ENCODE data around the gene C3orf18.

Gene C3orf18

DNA sequence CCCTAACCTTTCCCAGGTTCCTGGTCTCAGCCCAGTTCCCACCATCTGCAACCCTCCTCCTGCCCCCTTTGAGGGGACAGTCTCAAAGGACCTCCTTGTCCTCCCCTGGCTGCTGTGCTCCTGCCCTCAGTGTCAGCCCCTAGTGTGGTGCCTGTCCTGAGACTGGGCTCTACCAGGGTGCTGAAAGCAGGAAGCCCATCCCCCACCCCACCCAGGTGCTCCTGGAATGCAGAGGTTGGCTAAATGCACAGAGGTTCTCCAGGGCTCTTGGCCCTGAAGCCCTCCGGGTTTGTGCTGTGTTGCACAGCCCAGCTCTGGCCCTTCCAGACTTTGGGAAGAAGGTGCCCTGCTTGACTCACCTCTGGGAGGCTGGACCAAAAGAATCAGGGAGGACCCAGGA, 21.8 kb downstream of the C3orf18 start:
- Histone ChIP-seq H3K27ac (ENCODE audit: low read depth, low read length) (no peak overlapping the region), H3K36me3 (ENCODE audit: insufficient read depth, low read length) (no peaks in the 10 kb centered on the region), H3K27me3 (ENCODE audit: insufficient read depth, low read length) (no peaks in the 10 kb centered on the region), H3K4me3 (ENCODE audit: low read length) (no peak overlapping the region), H3K4me1 (ENCODE audit: insufficient read depth, low read length) (0 out of 2 replicates have a peak, but pooled peaks cover 6% of the 10 kb centered on the region), H3K9ac (ENCODE audit: low read depth, low read length) (no peak overlapping the region), H3K9me3 (ENCODE audit: insufficient read depth, low read depth, low read length) (no peaks in the 10 kb centered on the region)
- 74% methylated on average over 1 of the region's 1 CpG for WGBS

DNA sequence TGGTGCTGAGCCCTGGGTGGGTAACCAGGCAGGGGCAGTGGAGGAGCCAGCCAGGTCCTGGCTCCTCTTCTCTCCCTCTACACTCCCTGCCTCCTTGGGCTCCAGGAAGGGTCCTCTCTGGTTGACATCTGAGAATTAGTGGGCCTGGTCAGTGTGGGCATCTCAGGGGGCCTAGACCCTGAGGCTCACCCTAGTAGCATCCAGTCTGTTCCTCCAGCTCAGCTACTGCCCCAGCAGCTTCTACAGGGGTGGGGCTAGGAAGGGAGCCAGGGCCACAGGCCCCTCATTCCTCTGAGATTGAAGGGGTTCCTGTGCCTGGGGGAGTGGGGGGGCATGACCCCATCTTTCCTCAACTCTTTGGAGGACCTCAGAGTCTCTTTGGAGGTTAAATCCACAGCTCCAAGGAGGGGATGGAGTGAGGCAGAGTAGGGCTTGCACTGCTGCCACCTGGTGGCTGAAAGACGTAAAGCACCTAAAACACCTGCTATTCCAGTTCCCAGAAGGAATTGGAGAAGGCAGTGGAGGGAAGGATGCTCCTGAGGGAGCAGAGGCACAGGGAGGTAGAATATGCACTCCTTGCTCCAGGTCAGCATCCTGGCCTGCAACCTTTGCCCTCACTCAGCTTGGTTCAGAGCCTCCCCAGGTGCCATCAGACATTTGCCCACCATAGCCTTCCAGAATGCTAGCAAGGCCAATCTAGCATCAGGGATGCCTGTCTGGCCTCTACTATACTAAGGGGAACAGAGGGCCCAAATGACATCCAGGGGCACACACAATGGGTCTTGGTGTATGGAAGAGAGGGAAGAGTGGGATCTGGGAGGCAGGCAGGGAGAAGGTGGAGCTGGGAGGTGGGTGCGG, 25.1 kb downstream of the C3orf18 start:
- no peaks in the 10 kb centered on the region for H3K27me3 ChIP-seq (ENCODE audit: insufficient read depth, low read length)
- WGBS = 47% methylated on average over 2 of the region's 2 CpGs
- no peak overlapping the region for H3K4me3 ChIP-seq (ENCODE audit: low read length)
- no peaks in the 10 kb centered on the region for H3K36me3 ChIP-seq (ENCODE audit: insufficient read depth, low read length)
- H3K27ac ChIP-seq (ENCODE audit: low read depth, low read length) = no peak overlapping the region
- no peak overlapping the region for H3K9ac ChIP-seq (ENCODE audit: low read depth, low read length)
- H3K4me1 ChIP-seq (ENCODE audit: insufficient read depth, low read length) = peaks cover 19% of the 10 kb centered on the region
- no peaks in the 10 kb centered on the region for H3K9me3 ChIP-seq (ENCODE audit: insufficient read depth, low read depth, low read length)

DNA sequence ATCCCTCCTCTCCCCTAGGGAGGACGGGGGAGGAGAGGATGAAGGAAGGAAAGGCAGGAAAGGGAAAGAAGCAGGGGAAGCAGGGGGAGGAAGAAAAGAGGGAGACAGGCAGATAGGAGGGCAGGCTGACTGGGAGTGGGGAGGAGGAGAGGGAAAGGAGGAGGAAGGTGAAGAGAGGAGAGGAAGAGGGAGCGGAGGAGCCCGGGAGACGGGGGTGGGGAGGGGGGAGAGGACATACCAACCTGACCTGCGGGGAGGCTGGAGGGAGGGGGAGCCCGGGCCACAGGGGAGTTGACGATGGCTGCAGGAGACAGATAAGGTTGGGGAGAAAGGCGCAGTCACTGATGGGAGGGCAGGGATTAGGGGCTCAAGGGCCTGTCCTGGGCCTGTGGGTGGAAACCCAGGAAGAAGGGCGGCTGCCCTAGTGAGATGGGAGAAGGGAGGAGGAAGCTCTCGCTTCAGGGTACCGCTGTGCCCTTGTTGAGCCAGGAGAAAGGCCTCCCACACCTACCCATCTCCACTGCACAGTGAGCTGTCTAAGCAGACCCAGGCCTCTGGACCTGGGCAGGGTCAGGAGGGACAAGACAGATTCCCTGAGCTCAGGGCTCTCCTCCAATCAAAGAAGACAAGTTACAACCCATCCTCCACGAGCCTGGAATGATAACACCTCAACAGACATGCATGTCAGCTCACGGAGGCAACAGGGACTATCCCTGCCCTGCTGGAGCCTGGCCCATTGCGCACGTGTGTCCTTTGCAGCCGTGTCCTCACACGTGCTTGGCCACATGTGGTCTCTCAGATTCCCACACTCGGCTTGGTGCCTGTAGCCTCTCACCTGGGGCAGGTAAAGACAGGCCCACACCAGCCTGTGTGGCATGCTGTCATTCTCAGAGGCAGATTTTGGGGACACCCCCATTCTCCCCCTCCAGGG, 27.9 kb downstream of the C3orf18 start:
- Histone ChIP-seq H3K27ac (ENCODE audit: low read depth, low read length) (0 out of 2 replicates have a peak overlapping the region, but pooled peaks have one; percentile 24), H3K27me3 (ENCODE audit: insufficient read depth, low read length) (no peaks in the 10 kb centered on the region)
- WGBS = 48% methylated on average over 17 of the region's 18 CpGs

DNA sequence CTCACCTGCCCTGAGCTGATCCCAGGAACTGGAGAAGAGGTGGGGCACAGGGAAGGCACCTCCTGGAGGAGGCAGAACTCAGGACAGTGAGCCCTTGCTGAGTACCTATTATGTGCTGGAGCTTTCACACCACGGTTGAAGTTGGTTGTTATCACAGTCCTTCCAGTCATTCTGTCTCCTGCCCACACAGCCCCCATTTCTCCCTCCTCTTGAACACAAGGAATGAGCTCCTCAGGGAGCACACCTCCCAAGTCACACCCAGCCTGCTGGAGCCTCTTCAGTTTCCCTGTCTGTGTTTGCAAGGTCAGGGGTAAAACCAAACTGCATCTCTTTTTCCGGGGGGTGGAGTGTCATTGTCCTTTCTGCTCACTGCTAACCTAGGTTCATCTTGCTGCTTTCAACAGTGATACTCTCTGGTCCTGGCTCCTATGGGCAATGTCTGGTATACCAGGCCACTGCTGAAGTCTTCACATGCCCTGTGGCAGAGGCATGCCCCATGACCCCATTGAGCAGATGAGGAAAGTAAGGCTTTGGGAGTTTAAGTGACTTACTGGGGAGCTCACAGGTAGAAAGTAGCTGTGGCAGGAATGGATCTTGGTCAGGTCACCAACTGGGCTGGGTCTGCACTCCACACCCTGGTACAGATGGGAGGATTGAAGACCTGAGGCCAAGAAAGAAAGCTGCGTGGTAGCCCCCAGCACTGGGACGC, 30.0 kb downstream of the C3orf18 start:
- no peak overlapping the region for H3K27ac ChIP-seq (ENCODE audit: low read depth, low read length)
- 81% methylated on average over 4 of the region's 4 CpGs for WGBS
- peaks cover 22% of the 10 kb centered on the region for H3K4me1 ChIP-seq (ENCODE audit: insufficient read depth, low read length)
- no peak overlapping the region for H3K9ac ChIP-seq (ENCODE audit: low read depth, low read length)
- H3K27me3 ChIP-seq (ENCODE audit: insufficient read depth, low read length) = no peaks in the 10 kb centered on the region
- no peaks in the 10 kb centered on the region for H3K36me3 ChIP-seq (ENCODE audit: insufficient read depth, low read length)
- no peaks in the 10 kb centered on the region for H3K9me3 ChIP-seq (ENCODE audit: insufficient read depth, low read depth, low read length)
- no peak overlapping the region for H3K4me3 ChIP-seq (ENCODE audit: low read length)

More for the DNA sequence above, 27.9 kb downstream of the C3orf18 start:
- peak overlapping the region; percentile 11; the same call in 1 of the 2 replicates for H3K9ac ChIP-seq (ENCODE audit: low read depth, low read length)
- no peaks in the 10 kb centered on the region for H3K36me3 ChIP-seq (ENCODE audit: insufficient read depth, low read length)
- H3K4me1 ChIP-seq (ENCODE audit: insufficient read depth, low read length) = peaks cover 13% of the 10 kb centered on the region
- H3K4me3 ChIP-seq (ENCODE audit: low read length) = no peak overlapping the region
- no peaks in the 10 kb centered on the region for H3K9me3 ChIP-seq (ENCODE audit: insufficient read depth, low read depth, low read length)

DNA sequence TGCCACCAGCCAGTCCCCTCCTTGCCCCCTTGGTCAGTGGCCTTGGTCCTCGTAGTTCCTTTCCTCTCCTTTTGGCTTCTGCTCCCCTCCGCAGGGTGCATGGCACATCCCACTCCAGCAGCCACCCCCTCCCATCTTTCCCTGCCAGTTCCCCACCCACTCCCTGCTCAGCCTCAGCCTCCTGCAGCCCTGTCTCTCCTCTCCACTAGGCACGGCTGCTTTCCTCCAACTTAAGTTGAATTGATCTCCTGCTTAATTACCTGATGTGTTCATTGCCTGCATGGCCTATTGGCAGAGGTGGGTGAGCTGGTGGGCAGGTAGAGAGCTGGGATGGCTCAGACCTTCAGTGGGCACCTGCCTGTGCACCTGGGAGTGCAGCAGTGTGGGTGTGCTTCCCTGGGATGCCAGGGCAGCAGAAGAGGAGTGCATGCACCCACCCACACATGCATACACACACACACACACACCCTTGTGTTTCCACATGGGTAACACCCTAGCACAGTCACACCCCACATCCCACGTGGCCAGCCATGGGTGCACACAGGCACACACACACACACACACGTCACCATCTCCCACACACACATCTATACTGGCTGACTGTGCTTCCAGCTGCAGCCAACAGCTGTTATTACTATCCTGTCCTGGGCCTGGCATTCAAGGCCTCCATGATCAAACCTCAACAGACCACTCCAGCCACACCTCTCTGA, 30.9 kb downstream of the C3orf18 start:
- no peak overlapping the region for H3K27ac ChIP-seq (ENCODE audit: low read depth, low read length)
- no peak overlapping the region for H3K9ac ChIP-seq (ENCODE audit: low read depth, low read length)
- H3K27me3 ChIP-seq (ENCODE audit: insufficient read depth, low read length) = peaks cover 3% of the 10 kb centered on the region; the same call in 1 of the 2 replicates
- no peaks in the 10 kb centered on the region for H3K36me3 ChIP-seq (ENCODE audit: insufficient read depth, low read length)
- peaks cover 22% of the 10 kb centered on the region for H3K4me1 ChIP-seq (ENCODE audit: insufficient read depth, low read length)
- WGBS = 82% methylated on average over 5 of the region's 5 CpGs
- H3K9me3 ChIP-seq (ENCODE audit: insufficient read depth, low read depth, low read length) = no peaks in the 10 kb centered on the region
- no peak overlapping the region for H3K4me3 ChIP-seq (ENCODE audit: low read length)

DNA sequence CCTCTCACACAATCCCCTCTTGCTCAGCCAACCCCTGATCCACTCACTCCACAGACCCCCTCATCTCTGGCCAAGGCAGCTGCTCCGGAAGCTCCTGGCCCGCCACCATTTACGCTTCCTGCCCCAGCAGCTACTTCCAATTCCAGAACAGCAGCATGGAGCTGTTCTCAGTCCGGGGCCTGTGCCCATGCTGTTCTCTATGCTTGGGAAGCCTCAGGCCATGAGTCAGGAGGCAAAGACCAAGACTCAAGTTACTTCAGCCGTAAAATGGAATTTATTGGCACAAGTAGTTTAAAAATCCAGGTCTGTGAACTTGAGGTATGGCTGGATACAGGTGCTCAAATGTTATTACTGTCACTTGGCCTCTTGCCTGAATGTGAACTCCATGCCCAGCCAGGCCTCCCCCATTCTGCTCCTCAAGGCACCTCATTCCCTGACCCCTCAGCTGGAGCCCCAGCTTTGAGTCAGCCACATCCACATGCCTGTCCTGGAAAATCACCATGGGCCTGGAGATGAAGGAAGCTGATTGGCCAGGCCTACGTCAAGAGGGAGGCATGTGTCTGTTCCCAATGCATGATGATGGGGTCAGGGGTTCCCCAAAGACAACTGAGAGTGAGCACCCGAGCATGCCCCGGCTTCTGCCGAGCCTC, 32.7 kb downstream of the C3orf18 start:
- no peak overlapping the region for H3K27ac ChIP-seq (ENCODE audit: low read depth, low read length)
- H3K27me3 ChIP-seq (ENCODE audit: insufficient read depth, low read length) = peaks cover 19% of the 10 kb centered on the region
- H3K9me3 ChIP-seq (ENCODE audit: insufficient read depth, low read depth, low read length) = no peaks in the 10 kb centered on the region
- H3K9ac ChIP-seq (ENCODE audit: low read depth, low read length) = no peak overlapping the region
- H3K4me3 ChIP-seq (ENCODE audit: low read length) = no peak overlapping the region
- WGBS = 90% methylated on average over 9 of the region's 9 CpGs
- H3K36me3 ChIP-seq (ENCODE audit: insufficient read depth, low read length) = no peaks in the 10 kb centered on the region
- H3K4me1 ChIP-seq (ENCODE audit: insufficient read depth, low read length) = peaks cover 30% of the 10 kb centered on the region

DNA sequence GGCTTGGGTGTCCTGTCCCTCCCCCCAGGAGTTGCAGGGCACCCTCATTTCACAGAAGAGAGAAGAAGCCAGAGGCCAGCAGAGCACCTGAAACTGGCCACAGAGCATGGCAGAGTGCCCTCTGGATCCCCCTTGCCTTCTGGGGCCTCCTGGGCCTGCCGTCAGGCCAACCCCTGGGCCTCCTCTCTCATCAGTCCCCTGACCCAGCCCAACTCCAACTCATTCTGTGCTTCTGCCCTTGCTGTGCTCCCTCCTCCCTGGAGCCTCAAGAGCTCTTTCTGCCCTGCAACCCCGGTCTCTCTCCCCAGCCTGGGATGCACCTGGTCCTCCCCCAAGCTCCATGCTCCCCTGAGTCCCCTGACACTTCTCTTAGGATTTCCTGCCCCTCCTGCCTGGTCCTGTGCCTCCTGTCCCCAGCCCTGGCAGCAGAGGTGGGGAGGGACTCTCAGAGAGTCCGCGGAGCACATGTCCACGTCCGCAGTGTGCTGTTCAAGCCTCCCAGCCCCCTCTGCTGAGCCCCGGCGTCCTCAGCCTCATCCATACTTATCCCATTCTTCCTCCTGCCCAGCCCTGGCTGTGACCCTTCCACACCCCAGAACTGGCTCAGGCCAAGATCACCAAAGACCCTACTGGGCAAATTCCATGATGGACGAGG, 33.6 kb downstream of the C3orf18 start:
- 75% methylated on average over 9 of the region's 9 CpGs for WGBS
- Histone ChIP-seq H3K4me1 (ENCODE audit: insufficient read depth, low read length) (peaks cover 24% of the 10 kb centered on the region), H3K36me3 (ENCODE audit: insufficient read depth, low read length) (no peaks in the 10 kb centered on the region), H3K27me3 (ENCODE audit: insufficient read depth, low read length) (peaks cover 22% of the 10 kb centered on the region), H3K9ac (ENCODE audit: low read depth, low read length) (no peak overlapping the region), H3K4me3 (ENCODE audit: low read length) (no peak overlapping the region), H3K27ac (ENCODE audit: low read depth, low read length) (no peak overlapping the region), H3K9me3 (ENCODE audit: insufficient read depth, low read depth, low read length) (no peaks in the 10 kb centered on the region)

DNA sequence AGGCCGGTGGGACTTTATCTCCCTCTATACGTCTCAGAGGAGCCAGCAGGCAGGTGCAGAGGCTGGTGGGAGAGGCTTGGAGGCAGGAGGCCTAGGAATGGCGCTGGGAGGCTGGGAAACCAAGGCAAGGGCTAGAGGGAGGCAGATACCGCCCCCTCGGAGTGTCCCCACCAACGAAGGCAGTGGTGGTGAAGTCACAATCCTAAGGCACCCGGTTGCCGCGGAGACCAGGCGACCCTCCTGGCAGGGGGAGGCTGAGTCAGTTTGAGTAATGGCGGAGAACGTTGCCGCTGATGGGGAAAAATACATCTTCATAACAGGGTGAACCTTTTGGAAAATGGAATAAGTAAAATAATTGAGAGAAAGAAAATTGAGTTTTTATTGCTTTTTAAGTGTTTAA, 34.2 kb downstream of the C3orf18 start:
- Histone ChIP-seq H3K9me3 (ENCODE audit: insufficient read depth, low read depth, low read length) (no peaks in the 10 kb centered on the region), H3K27me3 (ENCODE audit: insufficient read depth, low read length) (peaks cover 22% of the 10 kb centered on the region), H3K36me3 (ENCODE audit: insufficient read depth, low read length) (no peaks in the 10 kb centered on the region), H3K27ac (ENCODE audit: low read depth, low read length) (no peak overlapping the region), H3K9ac (ENCODE audit: low read depth, low read length) (no peak overlapping the region), H3K4me3 (ENCODE audit: low read length) (no peak overlapping the region), H3K4me1 (ENCODE audit: insufficient read depth, low read length) (peaks cover 19% of the 10 kb centered on the region)
- WGBS = 68% methylated on average over 13 of the region's 13 CpGs

DNA sequence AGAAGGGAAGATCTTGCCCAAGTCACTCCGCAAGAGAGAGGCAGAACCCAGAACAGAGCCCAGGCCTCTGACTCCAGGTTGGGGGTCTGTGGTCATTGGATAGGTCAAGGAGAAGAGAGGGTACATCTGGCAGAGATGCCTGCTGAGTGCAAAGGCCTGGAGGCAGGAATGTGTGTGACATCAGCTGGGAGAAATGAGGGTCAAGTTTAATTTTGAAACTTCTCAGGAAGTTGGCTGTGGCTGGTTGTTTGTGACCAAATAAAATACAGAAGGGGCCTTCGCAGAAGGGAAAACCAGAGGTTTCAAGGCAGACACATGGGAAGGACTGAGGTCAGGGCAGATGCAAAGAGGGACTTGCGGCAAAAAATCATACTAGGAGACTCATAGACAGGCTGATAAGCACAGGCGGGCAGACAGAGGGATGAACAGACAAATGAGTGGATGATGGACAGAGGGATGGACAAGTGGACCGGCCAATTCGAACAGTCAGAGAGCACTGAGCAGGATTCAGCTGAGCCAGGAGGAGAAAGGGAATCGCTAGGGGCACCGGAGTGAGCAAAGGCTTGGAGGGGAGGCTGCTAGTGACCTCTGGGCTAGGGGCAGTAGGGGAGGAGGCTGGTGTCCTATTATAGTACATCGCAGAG, 35.4 kb downstream of the C3orf18 start:
- peaks cover 22% of the 10 kb centered on the region for H3K27me3 ChIP-seq (ENCODE audit: insufficient read depth, low read length)
- no peak overlapping the region for H3K27ac ChIP-seq (ENCODE audit: low read depth, low read length)
- H3K36me3 ChIP-seq (ENCODE audit: insufficient read depth, low read length) = no peaks in the 10 kb centered on the region
- H3K4me1 ChIP-seq (ENCODE audit: insufficient read depth, low read length) = peaks cover 19% of the 10 kb centered on the region
- no peak overlapping the region for H3K9ac ChIP-seq (ENCODE audit: low read depth, low read length)
- H3K9me3 ChIP-seq (ENCODE audit: insufficient read depth, low read depth, low read length) = no peaks in the 10 kb centered on the region
- no peak overlapping the region for H3K4me3 ChIP-seq (ENCODE audit: low read length)
- 88% methylated on average over 9 of the region's 9 CpGs for WGBS

All from HUES64 (cell line).